A204.1 (cell line): Measurements from ENCODE around the gene STEAP1.
"Not testable (repeated sequence)": the region's sequence is repeated elsewhere in the genome, so short reads cannot be mapped to it uniquely, and the experiment has no call there.

Experiments
- FAIRE-seq: peaks from 2 replicates; lab custom pipeline; 2012; peaks lifted over from hg19 to GRCh38; lab: Jason Lieb, UNC

STEAP1 gene

DNA sequence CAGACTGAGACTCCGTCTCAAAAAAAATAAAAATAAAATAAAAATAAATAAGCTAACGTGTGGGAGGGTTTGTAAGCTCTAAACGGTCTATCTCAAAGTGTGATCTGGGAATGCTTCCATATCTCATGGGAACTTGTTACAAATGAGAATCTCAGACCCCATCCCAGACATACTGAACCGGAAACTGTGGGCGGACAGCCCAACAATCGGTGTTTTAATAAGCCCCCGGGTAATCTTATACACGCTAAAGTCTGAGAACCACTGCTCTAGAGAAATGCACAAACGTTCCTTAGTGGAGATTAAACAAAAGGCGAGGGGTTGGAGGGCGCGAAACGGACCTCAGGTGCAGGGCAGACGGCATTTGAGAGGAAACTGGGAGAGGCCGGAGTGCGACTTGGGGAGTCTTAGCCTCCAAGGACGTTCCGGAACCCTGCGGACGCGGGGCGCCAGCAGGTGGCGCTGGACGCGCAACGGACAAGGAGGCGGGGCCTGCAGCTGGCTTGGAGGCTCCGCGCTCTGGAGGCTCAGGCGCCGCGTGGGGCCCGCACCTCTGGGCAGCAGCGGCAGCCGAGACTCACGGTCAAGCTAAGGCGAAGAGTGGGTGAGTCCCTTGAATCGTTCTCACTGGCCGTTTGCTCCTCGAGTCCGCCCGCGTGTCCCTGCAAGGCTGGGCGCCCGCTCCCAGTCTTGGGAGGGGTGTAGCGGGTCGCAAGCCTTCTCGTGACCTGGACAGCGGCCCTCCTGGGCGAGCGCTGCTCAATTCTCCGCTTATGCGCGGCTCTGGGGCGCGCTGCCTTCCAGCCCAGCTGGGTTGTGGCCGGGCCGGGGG, at the start of gene STEAP1:
Gene STEAP1 (plus strand): TSS at position 527 of the 829 bp plus-strand sequence. CDS start 5,320 bp downstream, outside the sequence.
- FAIRE-seq: not testable (repeated sequence)

DNA sequence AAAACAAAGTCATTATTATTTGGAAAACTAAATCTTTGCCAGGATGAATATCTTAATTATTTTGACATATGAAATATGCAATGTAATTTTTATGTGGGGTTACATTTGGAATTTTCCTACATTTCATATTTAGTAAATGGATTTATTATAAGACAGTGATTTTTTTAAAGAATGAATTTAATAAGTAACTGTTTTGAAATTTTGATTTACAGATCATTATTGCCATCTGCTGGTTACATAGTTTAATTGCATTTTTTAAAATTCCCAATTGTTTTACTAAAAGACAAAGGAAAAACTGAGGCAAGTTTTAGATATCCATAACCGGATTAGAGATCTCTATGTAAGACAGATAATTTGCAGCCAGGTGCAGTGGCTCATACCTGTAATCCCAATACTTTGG, 39.3 kb upstream of the STEAP1 start:
- FAIRE-seq: peak; percentile 93

DNA sequence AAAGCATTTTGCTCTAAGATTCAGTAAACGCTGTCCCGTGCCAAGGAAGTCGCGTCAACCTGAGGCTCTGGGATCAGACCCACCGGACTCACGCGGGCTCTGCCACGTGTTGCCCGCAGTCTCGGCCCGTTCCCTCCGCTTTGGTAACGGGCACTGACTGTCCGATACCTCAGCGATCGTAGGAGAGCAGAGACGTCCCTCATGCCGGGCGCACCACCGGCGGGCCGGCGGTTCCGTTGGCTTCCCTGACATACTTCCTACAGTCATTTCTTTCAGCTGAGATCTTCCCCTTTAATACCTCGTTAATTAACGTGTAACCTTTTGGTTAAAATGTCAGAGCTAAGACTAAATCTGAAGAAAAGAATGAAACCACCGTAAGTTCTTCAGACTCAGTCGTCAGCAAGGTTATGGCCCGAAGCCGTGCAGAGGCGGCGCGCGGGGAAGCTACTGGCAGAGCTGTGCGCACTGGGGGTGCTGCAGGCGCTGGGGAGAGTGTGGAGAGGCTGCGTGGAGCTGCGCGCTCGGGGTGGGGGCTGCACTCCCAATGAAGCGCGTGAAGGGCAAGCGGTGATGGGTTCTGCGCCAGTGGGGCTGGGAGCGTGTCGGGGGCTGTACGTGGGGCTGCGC, 35.6 kb upstream of the STEAP1 start:
- not testable (repeated sequence) for FAIRE-seq

DNA sequence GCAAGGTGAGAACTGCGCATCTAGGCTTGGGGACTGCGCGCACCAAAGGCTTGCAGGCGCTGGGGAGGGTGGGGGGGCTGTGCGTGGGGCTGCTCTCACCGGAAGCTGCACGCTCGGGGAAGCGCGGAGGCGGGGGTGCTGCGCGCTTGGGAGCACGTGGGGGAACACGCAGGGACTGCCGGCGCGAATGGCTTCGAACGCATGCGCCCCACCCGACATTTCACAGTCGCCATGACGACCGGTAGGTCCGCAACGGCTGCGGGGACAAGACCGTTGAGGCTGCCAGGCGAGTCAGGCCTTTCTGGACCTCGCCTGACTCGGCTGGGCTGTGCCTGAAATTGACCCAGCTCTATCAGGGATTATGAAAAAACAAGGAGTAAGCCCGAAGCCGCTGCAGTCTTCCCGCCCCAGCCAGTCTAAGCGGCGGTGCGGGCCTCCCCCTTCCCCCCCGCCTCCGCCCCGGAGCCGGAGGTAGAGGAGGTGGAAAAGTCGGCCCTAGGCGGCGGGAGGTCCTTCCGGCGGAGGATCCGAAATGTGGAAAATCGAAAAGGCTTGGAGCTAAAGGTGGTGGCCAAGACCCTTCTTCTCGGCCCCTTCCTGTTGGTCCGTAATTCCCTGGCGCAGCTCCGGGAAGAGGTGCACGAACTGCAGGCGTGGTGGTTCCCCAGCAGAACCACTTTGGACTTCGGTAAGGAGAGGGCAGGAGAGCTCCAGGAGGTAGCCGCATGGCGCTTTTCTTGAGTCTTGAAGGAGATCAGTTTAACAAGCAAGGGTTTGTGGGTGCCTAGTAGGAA, 34.9 kb upstream of the STEAP1 start:
- FAIRE-seq: no peak

DNA sequence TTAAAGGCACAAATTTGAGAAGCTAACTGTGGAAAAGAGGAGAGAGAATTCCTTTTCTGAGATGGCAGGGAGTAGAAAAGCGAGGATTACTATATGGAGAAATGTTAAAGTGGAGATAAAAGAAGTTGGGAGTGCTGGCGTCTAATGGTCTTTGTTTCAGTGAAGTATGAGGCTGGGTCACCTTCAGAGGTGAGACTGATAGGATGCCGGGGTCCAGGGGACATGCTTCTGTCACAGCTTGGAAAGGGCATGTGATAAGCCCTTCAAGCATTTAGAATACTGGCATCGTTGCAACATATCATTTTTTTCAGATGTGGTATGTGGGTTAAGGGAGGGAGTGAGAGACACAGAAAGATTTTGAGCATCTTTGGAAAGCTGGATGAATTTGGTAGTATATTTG, 34.1 kb upstream of the STEAP1 start:
- not testable (repeated sequence) for FAIRE-seq

DNA sequence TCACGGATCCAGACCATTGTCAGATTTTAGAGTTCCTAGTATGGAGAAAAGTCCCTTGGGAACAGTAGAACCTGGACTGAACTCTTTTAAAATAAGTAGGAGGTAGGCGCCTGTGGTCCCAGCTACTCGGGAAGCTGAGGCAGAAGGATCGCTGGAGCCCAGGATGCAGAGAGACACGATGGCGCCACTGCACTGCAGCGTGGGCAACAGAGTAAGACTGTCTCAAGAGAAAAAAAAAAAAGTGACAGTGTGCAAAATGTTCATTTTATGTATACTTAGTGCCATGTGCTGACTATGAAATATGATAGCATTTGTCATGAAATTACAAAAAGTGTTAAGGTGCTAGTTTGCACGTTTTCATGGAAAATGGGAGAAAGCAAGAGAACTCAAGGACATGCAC, 22.5 kb upstream of the STEAP1 start:
- FAIRE-seq: not testable (repeated sequence)

DNA sequence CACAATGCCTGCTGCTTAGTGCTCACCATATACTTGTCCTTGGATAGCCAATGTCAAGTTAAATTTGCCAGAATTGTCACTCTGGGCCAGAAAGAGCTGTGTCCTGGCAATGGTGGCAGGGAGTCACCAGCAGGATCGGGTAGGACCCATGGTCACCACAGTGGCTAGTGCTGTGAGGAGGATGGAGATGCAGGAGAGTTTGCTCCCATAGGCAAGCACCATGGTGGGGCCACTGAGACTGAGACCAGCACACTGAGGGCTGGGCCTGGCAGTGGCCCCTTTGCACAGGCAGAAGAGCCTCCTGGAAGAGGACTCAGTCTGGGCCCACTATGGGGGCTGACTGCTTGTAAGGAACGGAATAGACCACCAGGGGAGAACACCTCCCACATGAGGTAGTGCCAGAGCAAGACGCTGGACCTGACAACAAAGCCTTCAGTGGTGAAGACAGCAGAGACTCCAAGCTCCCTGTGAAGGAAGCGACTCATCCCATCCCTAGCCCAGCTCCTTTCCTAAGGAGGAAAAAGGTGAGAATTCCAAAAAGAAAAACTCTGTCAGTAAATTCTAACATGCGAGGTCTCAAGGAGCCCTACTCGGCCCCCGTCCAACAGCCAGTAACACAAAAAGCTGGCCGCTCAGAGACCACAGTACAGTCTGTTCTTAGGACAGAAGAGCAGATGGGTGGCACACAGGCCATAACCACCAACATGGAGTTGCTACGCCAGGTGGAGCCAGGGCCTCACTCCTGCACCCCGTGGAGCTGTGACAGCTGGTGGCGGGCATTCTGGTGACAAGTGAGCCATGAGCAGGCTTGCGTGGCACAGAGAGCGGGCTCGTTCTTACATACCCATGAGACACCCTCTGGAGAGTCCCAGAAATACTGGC, 6.9 kb upstream of the STEAP1 start:
- not testable (repeated sequence) for FAIRE-seq

DNA sequence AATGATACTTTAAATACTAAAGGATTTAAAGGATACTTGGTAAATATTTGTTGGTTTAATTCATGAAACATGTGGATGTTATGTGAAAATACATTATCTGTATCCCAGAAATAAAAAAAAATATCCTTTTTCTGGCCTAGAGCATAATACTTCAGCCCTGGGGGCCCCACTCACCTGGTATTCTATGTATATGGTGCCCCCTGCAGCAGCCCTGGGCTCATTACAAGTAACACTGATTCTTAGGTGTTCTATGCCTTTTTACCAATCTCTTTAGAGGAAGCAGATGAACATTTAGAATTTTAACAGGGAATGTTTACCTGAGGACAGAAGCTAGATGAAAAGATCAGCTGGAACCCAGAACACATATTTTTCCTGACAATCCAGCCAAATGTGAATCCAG, 4.8 kb upstream of the STEAP1 start:
- peak; percentile 23 for FAIRE-seq

DNA sequence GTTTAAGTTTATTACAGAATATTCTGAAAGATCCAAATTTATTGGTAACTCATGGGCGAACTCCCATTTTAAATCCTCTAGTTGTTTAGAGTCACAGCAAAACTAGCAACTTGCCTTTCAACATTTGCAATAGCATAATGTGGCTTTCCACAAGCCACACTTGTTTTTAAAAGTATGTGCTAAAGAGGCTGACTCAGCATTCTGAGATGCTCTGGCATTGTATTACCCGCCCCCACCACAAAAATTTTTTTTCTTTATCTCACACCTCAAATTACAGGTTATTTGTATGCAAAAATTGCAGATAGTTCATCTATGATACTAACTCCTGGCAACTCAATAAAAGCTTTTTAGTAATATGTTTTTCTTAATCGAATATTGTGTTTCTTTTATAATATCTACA, 2.4 kb upstream of the STEAP1 start:
- FAIRE-seq: not testable (repeated sequence)

DNA sequence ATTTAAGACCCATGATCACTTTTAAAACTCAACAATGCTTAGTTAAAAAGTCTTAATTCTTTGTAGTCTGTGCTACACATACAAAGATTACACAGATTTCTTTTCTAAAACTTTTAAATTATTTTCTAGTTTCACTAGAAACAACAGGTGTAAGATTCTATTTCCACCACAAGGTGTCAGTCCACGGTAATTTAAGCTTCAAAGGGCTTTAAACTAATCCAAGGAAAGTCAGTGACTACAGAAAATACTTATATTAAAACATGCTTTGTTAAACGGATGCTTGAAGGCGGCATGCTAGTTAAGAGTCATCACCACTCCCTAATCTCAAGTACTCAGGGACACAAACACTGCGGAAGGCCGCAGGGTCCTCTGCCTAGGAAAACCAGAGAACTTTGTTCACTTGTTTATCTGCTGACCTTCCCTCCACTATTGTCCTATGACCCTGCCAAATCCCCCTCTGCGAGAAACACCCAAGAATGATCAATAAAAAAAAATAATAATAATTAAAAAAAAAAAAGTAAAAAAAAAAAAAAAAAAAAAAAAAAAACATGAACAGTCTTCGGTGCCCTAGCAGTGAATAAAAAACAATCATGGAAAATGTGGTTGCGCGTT, 1.5 kb upstream of the STEAP1 start:
- FAIRE-seq: peak; percentile 74

DNA sequence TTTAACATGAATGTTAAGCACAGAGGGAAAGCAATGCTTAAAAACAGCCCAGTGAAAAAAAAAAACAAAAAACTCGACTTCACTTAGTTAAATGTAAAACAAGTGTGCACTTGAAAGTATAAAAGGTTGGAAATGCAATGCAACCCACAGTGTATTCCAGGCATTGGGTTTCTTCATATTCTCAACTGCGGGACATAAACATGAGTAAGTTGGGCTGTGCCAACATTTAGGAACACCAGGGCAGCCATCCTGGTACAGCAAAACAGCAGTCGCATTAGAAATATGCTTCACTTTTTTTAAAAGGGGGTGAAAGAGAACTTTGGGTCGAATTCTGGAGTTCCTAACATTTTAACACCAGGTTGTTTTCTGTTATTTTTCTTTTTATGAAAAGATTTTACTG, 937 bp downstream of the STEAP1 start:
- FAIRE-seq: no peak

DNA sequence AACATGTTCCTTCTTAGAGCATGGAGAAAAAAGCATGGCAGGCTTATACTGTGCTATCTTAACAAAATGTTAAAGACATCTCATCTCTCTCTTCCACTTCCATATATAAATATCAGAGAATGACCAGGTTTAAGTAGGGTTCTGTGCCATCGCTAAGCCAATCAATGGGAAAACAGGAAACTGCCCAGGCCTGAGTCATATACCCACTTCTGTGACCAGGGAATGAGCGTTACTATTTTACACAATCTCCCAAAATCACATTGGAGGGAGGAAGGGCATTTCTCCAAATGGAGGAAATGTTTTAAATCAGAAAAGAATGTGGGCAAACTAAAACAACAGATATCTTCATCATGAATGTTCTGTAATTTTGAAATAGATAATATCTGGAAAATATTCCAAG, 3.1 kb downstream of the STEAP1 start:
- FAIRE-seq: not testable (repeated sequence)

DNA sequence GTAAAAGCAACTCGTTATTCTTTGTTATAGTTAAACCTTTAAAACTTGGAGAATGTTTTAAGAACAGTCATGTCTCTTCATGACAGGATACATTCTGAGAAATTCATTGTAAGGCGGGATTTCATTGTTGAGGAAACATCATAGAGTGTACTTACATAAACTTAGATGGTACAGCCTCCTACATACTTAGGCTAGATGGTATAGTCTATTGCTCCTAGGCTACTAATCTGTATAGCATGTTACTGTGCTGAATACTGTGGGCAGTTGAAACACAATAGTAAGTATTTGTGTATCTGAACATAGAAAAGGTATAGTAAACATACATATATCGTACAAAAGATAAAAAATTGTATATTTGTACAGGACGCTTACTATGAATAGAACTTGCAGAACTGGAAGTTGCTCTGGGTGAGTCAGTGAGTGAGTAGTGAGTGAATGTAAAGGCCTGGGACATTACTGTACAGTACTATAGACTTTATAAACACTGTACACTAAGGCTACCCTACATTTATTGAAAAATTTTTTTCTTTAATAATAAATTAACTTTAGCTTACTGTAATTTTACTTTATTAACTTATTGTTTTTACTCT, 3.6 kb downstream of the STEAP1 start:
- FAIRE-seq: not testable (repeated sequence)

DNA sequence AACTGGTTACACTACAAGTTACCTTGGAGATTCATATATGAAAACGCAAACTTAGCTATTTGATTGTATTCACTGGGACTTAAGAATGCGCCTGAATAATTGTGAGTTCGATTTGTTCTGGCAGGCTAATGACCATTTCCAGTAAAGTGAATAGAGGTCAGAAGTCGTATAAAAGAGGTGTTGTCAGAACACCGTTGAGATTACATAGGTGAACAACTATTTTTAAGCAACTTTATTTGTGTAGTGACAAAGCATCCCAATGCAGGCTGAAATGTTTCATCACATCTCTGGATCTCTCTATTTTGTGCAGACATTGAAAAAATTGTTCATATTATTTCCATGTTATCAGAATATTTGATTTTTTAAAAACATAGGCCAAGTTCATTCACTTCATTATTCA, 9.3 kb downstream of the STEAP1 start:
- FAIRE-seq: no peak

DNA sequence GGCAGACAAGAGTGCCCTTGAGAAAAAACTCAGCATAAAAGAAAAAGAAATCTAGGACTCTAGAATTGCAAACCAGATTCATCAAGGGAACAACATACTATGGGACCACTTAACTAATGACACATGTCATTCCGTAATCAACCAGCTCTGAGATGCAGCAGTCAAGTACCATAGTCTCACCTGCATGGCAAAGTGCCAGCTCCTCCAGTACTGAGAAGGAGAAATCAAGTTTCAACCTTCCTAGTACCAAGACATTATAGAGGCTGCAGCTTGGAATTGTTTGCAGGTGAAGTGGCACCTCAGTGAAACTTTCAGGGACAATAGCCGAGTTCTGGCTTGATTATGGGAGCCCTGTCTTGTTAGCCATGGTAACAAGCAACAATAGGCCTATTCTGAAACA, 11.5 kb downstream of the STEAP1 start:
- no peak for FAIRE-seq

DNA sequence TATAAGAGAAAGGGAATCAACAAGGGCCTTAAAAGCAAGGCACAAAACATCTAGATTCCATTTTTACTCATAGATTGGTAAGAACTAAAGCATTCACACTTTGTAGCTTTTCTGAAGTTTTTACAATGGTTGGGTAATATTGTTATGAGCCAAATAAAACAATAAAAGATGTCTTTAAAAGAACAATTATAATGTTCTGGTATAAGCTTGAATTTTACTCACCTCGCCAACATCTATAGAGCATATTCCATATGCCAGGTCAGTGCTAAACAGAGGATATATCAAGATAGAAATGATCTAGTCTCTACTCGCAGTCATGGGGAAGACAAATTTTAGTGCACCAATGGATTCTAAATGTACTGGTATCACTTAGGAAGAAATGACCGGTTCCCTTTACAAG, 11.9 kb downstream of the STEAP1 start:
- no peak for FAIRE-seq

DNA sequence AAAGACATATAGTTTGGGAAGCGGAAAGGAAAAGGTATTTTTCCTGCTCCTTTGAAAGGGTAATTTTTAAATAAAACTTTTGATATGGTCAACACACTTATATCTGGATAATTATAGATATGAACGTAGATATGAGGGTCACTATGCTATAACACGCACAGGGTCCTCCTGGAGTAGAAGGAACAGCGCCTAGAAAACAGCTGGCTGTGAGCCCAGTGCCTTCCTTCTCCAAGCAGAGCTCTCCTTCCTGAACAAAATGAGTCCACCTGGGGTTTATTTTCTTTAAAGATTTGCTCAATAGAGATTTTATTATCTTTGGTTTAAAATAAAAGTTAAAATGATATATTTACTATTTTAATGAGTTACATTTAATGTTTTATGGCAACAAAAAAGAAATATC, 13.1 kb downstream of the STEAP1 start:
- no peak for FAIRE-seq

DNA sequence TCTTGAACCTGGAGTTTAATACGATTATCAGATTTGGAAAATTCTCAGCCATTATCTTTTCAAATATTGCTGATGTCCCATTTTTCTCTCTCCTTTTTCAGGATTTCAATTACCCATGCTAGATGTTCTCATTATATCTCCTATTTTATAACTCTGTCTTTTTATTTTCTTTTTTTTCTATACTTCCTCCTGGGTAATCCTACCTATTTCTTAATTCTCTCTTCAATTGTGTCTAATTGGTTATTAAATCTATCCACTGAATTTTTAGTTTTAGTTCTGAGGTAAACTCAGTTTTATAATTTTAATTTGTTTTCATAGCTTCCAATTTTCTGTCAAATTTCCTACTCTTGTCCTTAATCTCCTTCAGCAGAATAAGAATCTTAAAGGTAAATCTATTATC, 15.6 kb downstream of the STEAP1 start:
- peak; percentile 71 for FAIRE-seq

DNA sequence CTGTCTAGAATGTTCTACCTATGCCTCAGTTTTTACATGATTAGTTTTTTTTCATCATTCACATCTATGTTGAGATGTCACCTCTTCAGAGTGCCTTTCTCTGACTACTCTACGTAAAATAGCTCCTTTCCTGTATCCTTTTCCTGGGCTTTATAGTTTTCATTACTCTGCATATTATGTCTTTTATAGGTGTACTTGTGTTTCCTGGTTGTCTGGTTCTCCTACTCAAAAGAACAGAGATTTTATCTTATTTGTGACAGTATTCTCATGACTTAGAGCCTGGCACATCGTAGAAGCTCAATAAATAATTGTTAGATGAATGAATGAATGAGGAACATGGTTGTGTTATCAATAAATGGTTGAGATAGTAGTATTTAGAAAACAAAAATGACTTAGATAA, 17.9 kb downstream of the STEAP1 start:
- no peak for FAIRE-seq

DNA sequence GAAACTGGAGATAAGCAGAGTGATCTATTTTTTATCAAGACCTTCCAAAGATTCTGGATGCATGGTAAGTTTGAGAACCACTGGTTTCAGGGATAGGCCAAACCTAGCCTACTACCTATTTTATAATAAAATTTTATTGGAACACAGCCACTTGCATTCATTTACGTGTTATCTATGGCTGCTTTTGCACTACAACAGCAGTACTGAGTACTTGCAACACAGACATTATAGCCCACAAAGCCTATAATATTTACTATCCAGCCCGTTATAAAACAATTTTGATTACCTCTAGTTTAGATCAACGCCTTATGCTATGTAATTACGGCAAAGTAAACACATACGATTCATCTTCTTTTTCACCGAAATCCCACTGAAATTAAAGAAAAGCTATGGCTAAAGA, 18.4 kb downstream of the STEAP1 start:
- FAIRE-seq: no peak
